Endothelial cell (in vitro differentiated cells): ENCODE results near the gene NDC1. TPM values are rescaled to one million over a fixed set of nuclear protein-coding genes. Genes with fewer than 3 reads are reported as not detected.
"Not testable (repeated sequence)": the region's sequence is repeated elsewhere in the genome, so short reads cannot be mapped to it uniquely, and the experiment has no call there.

ENCODE experiments used
- DNase-seq: peaks from one replicate; pipeline ENCODE4 v3.0.0; 2021; ENCODE audit warnings: low spot score
- H3K27ac Mint-ChIP-seq: one replicate; pipeline ENCODE4 v1.8.0; 2021; ENCODE audit warnings: mixed read lengths, inconsistent platforms; ENCODE audit not compliant: unreplicated experiment
- H3K27me3 Mint-ChIP-seq: one replicate; pipeline ENCODE4 v1.8.0; 2021; ENCODE audit warnings: mild to moderate bottlenecking, moderate library complexity, mixed read lengths, inconsistent platforms; ENCODE audit not compliant: unreplicated experiment
- H3K36me3 Mint-ChIP-seq: one replicate; pipeline ENCODE4 v1.8.0; 2021; ENCODE audit warnings: mild to moderate bottlenecking, low read depth, mixed read lengths, inconsistent platforms; ENCODE audit not compliant: unreplicated experiment
- H3K4me1 Mint-ChIP-seq: one replicate; pipeline ENCODE4 v1.8.0; 2021; ENCODE audit warnings: mild to moderate bottlenecking, mixed read lengths, inconsistent platforms; ENCODE audit not compliant: unreplicated experiment
- H3K4me3 Mint-ChIP-seq: one replicate; pipeline ENCODE4 v1.8.0; 2021; ENCODE audit warnings: mild to moderate bottlenecking, mixed read lengths, inconsistent platforms; ENCODE audit not compliant: unreplicated experiment
- H3K9me3 Mint-ChIP-seq: one replicate; pipeline ENCODE4 v1.8.0; 2021; ENCODE audit warnings: mixed read lengths, inconsistent platforms; ENCODE audit not compliant: unreplicated experiment
- long read RNA-seq: library from polyadenylated mRNA; unstranded; transcript quantifications from one replicate; pipeline ENCODE4 v2.0.0, GENCODE V29; 2020; ENCODE audit not compliant: unreplicated experiment
- total RNA-seq: library from RNA; stranded (reverse); fragmentation: NEBNext Ultra II Directional; extraction: Animal tissue kit (Norgen Biotek cat#: 25700); gene quantifications from one replicate; pipeline ENCODE4 v1.2.1, GENCODE V29; 2021; ENCODE audit not compliant: unreplicated experiment
- TF ChIP-seq, protein P1 (sequence below): fragments of 200-600 bp; sonication (generic); IDR thresholded peaks from one replicate; pipeline ENCODE4 v1.5.0; 2021; ENCODE audit warnings: antibody characterized with exemption; ENCODE audit not compliant: unreplicated experiment

Gene NDC1, protein sequence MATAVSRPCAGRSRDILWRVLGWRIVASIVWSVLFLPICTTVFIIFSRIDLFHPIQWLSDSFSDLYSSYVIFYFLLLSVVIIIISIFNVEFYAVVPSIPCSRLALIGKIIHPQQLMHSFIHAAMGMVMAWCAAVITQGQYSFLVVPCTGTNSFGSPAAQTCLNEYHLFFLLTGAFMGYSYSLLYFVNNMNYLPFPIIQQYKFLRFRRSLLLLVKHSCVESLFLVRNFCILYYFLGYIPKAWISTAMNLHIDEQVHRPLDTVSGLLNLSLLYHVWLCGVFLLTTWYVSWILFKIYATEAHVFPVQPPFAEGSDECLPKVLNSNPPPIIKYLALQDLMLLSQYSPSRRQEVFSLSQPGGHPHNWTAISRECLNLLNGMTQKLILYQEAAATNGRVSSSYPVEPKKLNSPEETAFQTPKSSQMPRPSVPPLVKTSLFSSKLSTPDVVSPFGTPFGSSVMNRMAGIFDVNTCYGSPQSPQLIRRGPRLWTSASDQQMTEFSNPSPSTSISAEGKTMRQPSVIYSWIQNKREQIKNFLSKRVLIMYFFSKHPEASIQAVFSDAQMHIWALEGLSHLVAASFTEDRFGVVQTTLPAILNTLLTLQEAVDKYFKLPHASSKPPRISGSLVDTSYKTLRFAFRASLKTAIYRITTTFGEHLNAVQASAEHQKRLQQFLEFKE
- 13.3 TPM for total RNA-seq
- long read RNA-seq, full-length matches to known transcripts: 1 of 1 reads
- long read RNA-seq, partial matches to known transcripts: 0 of 1 reads
- long read RNA-seq, other reads (novel, unspliced or antisense): 0 of 1 reads

DNA sequence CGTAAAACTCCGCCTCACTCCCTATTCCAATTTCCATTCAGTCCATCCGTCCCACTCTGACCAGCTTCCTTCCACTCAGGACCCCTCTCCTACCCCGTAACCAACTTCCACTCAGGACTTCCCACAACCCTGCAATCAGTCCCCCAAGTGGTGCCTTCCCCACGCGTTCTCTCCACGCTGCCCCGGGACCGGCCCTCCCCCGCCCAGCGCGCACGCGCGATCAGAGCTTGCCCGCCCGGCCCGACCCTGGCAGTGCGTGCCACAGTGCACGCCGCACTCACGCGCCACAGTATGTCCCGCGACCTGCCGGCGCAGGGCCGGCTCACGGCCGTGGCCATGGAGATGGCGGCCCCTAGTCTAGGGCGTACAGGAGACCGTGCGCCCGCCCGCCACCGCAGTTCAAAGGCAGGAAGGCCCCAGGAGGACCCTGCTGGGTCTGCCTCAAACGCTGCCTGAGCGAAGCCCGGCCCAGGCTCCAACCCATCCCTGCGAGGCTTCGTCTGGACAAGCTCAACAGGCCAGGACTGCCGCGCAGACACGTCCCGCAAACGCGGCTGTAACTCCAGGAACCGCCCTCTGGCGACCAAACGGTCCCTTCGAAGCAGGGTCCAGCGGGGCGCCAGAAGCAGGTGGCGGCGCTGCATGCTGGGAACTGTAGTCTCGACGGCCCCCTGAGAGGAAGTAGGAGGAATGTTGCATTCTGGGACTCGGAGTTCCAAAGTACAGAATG lies at the start of gene NDC1:
Gene NDC1, minus strand, starts transcription at position 373 of the 730 bp plus-strand sequence. Its CDS starts 35 bp downstream, at position 338.
- peaks cover 4% of the 10 kb centered on the region for H3K36me3 Mint-ChIP-seq
- peak; percentile 83 for DNase-seq
- H3K4me1 Mint-ChIP-seq: peaks cover 7% of the 10 kb centered on the region
- peak within 1 kb of the TSS; percentile 94 for H3K27ac Mint-ChIP-seq
- TF ChIP-seq, protein P1, sequence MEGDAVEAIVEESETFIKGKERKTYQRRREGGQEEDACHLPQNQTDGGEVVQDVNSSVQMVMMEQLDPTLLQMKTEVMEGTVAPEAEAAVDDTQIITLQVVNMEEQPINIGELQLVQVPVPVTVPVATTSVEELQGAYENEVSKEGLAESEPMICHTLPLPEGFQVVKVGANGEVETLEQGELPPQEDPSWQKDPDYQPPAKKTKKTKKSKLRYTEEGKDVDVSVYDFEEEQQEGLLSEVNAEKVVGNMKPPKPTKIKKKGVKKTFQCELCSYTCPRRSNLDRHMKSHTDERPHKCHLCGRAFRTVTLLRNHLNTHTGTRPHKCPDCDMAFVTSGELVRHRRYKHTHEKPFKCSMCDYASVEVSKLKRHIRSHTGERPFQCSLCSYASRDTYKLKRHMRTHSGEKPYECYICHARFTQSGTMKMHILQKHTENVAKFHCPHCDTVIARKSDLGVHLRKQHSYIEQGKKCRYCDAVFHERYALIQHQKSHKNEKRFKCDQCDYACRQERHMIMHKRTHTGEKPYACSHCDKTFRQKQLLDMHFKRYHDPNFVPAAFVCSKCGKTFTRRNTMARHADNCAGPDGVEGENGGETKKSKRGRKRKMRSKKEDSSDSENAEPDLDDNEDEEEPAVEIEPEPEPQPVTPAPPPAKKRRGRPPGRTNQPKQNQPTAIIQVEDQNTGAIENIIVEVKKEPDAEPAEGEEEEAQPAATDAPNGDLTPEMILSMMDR: no peak
- H3K4me3 Mint-ChIP-seq: peak within 1 kb of the TSS; percentile 100
- peaks cover 4% of the 10 kb centered on the region for H3K9me3 Mint-ChIP-seq
- H3K27me3 Mint-ChIP-seq: peaks cover 3% of the 10 kb centered on the region

GRCh38 chr1:53883600-53883999 lies 45.5 kb upstream of the NDC1 start:
- H3K27ac Mint-ChIP-seq, H3K36me3 Mint-ChIP-seq, H3K9me3 Mint-ChIP-seq, DNase-seq, H3K27me3 Mint-ChIP-seq, H3K4me3 Mint-ChIP-seq, H3K4me1 Mint-ChIP-seq: not testable (repeated sequence)

DNA sequence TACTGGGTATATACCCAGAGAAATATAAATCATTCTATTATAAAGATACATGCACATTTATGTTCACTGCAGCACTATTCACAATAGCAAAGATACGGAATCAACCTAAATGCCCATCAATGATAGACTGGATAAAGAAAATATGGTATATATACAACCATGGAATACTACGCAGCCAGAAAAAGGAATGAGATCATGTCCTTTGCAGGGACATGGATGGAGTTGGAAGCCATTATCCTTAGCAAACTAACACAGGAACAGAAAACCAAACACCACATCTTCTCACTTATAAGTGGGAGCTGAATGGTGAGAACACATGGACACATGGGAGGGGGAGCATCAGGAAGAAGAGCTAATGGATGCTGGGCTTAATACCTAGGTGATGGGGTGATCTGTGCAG lies 43.8 kb upstream of the NDC1 start:
- not testable (repeated sequence) for H3K4me3 Mint-ChIP-seq, H3K27me3 Mint-ChIP-seq, H3K27ac Mint-ChIP-seq, H3K36me3 Mint-ChIP-seq, H3K4me1 Mint-ChIP-seq, H3K9me3 Mint-ChIP-seq, DNase-seq

- no peaks in the 10 kb centered on the region for H3K9me3 Mint-ChIP-seq
- H3K4me3 Mint-ChIP-seq: no peak overlapping the region
- no peak overlapping the region for H3K27ac Mint-ChIP-seq
- DNase-seq: no peak
- no peaks in the 10 kb centered on the region for H3K4me1 Mint-ChIP-seq
- TF ChIP-seq, protein P1: peak; percentile 63
- peaks cover 9% of the 10 kb centered on the region for H3K36me3 Mint-ChIP-seq
- H3K27me3 Mint-ChIP-seq: no peaks in the 10 kb centered on the region
Observed at GRCh38 chr1:53878492-53879105, 40.5 kb upstream of the NDC1 start.

GRCh38 chr1:53875150-53875549 lies 37.1 kb upstream of the NDC1 start:
- H3K27me3 Mint-ChIP-seq, H3K4me3 Mint-ChIP-seq, DNase-seq, H3K4me1 Mint-ChIP-seq, H3K9me3 Mint-ChIP-seq, H3K27ac Mint-ChIP-seq, H3K36me3 Mint-ChIP-seq: not testable (repeated sequence)
